GM19372 (cell line): ENCODE results near the gene P2RX5.
"Not testable (repeated sequence)": the region's sequence is repeated elsewhere in the genome, so short reads cannot be mapped to it uniquely, and the experiment has no call there.

Source experiments
- ATAC-seq: cut with Tn5 transposase; IDR thresholded peaks from one replicate; pipeline ENCODE4 v1.9.1; 2021; ENCODE audit warnings: mild to moderate bottlenecking, low read depth, moderate library complexity; ENCODE audit not compliant: unreplicated experiment

Gene P2RX5

DNA sequence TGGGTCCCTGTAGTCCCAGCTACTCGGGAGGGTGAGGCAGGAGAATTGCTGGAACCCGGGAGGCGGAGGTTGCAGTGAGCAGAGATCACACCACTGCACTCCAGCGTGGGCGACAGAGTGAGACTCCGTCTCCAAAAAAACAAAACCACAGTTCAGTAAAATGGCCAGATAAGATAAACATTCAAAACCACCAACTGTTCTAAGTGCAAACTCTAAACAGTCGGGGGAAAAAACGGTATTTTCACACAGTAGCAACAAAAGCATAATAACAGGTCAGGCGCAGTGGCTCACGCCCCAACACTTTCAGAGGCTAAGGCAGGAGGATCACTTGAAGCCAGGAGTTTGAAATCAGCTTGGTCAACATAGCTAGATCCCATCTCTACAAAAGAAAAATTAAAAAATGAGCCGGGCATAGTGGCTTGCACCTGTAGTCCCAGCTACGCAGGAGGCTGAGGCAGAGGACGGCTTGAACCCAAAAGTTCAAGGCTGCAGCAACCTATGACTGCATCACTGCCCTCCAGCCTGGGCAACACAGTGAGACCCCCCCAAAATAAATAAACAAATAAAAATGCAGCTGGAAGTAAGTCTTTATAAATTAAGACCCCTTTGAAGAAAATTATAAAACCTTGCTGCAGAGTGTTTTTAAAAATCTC, 17.0 kb upstream of the P2RX5 start:
- no peak for ATAC-seq

DNA sequence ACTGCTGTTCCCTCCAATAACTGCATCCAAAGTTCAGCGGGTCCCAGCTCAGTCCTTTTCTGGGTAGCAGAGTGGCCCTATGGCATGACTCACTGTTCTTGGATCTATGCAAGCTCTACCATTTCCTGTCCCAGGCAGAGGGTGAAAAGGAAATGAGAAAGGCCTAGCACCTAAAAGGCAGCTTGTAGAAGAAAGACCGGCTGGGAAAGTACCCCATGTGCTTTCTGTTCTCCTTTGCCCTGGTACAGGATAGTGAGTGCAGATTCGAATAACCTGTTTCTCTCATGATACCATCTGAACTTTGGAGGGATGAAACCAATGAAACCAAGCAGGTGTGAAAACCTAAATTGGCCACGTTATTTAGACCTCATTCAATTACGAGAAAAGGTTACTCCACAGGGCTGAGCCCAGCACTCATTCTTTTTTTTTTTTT, 15.0 kb upstream of the P2RX5 start:
- peak; percentile 92 for ATAC-seq

DNA sequence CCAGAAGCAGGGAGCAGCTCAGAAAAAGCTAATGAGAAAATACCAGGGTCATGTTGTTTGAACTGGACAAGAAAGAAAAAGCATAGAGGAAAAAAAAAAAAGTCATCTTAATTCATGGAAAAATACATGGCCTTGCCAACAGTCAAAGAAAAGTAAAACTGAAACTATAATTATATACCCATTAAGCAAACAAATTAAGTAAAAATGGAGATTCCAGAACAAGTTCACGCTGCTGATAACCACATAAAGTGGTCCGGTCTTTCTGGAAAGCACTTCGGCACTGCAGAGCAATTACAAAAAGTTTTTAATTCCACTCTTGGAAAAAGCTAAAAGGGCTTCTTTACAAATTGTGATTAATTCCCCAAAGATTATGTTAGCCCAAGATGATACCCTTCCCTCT, 12.4 kb upstream of the P2RX5 start:
- ATAC-seq = no peak

DNA sequence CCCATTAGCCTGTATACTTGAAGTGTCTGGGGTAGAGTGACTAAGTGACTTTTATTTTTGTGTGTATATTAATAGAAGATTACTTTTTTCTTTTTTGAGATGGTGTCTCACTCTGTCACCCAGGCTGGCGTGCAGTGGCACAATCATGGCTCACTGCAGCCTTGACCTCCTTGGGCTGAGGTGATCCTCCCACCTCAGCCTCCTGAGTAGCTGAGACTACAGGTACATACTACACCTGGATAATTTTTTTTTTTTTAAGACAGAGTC, 9.7 kb upstream of the P2RX5 start:
- not testable (repeated sequence) for ATAC-seq

GRCh38 chr17:3704931-3705717, 9.2 kb upstream of the P2RX5 start:
- no peak for ATAC-seq

GRCh38 chr17:3702041-3702539, 6.1 kb upstream of the P2RX5 start:
- ATAC-seq = not testable (repeated sequence)

- ATAC-seq = no peak
Measured at GRCh38 chr17:3699951-3700350, 4.0 kb upstream of the P2RX5 start.

DNA sequence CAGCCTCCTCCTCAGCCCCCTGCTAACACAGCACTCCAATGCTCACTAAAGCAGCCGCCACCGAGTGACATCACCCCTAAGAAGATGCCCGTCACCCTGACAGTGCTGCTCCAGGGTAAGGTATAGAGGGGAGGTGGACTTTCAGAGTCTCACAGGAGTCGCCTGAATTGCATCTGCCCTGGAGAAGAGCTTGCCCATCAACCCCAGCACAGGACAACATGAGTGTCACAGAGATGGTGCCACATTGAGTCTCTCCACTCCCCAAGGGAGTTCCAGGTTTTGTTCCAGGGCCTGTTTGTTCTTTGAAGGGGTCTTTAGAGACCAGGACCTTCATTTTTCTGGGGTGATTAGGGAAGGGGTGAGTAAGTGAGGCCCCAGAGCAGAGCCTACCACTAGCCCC, 2.2 kb upstream of the P2RX5 start:
- ATAC-seq = no peak

DNA sequence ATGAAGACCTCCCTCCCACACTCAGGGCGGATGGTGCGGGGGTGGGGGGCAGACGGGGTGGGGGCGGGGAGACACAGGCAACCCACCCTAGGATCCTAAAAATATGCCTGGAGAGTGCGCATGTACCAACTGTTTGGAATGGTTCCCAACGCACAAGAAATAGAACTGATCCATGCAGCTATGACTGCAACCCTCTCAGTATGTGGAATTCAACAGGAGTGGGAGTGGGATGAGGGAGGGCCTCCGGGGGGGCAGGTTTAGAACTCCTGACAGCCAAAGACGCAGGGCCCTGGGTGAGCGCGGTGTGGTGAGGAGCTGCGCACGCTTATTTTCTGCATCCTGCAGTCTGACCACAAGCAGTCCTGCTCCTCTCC, 1.1 kb upstream of the P2RX5 start:
- ATAC-seq = no peak

GRCh38 chr17:3695129-3695722, 729 bp downstream of the P2RX5 start:
- no peak for ATAC-seq

- ATAC-seq = no peak
Measured at GRCh38 chr17:3693829-3694231, 2.1 kb downstream of the P2RX5 start.

DNA sequence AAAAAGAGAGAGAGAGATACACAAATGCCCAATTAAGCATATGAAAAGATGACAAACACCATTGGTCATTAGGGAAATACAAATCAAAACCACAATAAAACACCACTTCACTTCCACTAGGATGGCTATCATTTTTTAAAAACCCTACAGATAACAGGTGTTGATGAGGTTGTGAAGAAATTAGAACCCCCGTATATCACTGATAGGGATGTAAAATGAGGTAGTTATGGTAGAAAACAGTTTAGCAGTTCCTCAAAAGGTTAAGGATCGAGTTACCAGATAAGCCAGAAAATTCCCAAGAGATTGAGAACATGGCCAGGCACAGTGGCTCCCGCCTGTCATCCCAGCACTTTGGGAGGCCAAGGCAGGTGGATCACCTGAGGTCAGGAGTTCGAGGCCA, 2.8 kb downstream of the P2RX5 start:
- no peak for ATAC-seq

DNA sequence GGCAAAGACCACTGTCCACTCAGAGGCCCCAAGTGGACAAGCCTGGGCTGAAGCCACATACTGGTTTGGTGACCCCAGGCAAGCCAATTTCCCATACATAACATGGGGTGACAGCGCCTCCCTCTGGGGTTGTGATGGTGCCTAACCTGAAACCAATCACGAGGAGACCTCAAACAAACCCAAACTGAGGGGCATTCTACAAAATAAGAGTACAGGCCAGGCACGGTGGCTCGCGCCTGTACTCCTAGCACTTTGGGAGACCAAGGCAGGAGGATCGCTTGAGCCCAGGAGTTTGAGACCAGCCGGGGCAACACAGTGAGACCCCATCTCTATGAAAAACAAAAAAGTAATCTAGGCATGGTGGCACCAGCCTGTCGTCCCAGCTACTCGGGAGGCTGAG, 3.6 kb downstream of the P2RX5 start:
- ATAC-seq = no peak

DNA sequence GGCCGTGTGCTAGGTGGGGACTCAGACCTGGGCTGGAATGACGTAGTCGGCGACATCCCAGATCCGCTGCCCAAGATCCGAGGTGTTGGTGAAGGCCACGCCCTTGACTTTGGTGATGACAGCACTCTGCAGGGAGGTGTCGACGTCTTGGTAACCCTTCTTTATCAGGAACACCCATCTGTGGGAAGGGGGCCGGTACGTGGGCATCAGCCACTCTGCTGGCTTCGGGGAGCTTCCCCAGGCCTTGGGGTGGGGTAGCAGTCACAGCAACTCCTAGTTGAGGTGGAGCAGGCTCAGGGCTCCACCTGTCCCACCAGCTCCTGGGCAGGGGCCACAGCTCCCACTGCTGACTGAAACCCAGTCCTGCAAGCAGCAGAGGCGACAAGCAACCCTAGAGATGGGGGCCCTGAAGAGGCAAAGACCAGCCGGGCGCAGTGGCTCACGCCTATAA, 4.3 kb downstream of the P2RX5 start:
- no peak for ATAC-seq

DNA sequence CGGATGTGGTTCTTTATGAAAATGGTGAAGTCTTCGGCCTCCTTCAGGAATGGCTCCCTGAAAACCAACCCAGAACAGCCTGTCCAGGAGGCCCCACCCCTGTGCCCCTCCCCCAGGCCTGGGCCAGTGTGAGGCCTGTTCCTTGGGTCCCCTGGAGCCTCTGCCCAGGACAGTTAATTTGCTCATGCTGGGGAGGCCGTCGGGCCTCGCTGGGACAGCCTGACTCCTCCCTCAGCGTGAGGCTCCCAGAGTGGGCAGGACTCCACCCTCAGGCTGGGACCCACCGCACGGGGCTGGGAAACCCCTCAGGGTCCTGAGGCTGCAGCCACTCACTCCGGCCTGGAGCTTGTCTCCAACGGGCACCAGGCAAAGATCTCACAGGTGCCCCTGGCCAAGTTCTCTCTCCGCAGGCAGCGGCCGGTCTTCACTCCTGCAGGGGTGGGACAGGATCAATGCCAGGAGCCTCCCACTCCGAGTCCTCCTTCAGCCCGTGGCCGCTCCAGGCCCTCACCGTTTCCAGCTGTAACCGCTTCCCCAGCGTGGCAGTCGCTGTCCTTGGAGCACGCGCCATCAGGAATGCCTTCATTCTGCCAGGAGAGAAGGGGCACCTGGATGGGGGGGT, 5.8 kb downstream of the P2RX5 start:
- ATAC-seq = no peak

GRCh38 chr17:3689262-3690093, 6.5 kb downstream of the P2RX5 start:
- ATAC-seq = no peak

DNA sequence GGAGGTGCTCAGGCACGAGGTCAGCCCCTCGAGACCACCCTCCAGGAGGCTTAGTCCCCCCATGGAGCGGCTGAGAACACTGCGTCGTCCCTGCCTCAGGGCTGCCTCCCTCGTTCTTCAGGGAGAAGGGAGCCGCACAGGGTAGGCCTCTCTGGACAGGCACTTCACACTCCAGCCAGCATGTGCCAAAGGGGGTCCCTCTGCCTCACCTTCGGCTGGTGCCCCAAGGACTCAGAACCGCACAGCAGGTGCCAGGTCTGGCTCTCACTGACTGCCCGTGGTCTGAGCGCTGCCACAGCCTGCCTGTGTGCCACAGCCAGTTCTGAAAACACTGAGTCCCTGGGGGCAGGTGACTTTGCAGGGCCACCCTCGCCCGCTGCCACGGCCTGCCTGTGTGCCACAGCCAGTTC, 7.1 kb downstream of the P2RX5 start:
- no peak for ATAC-seq

GRCh38 chr17:3688027-3688553, 7.9 kb downstream of the P2RX5 start:
- ATAC-seq = no peak

DNA sequence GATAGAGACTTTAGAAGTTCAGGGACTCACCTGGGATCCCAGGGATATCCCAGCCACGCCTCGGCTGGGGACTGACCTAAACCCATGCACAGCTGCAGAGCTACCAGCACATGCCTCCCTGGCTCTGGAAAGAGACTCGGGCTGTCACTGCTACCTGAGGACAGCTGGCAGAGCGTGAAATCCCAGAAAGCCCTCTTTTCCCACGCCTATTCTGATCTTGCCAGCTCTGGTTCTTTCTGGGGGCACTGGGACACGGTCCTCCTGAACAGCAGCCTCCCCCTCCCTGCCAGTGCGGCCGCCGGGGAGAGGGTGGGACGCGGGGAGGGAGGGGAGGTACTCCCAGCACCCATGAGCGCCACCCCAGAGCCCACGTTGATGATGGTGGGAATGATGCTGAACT, 10.8 kb downstream of the P2RX5 start:
- no peak for ATAC-seq

DNA sequence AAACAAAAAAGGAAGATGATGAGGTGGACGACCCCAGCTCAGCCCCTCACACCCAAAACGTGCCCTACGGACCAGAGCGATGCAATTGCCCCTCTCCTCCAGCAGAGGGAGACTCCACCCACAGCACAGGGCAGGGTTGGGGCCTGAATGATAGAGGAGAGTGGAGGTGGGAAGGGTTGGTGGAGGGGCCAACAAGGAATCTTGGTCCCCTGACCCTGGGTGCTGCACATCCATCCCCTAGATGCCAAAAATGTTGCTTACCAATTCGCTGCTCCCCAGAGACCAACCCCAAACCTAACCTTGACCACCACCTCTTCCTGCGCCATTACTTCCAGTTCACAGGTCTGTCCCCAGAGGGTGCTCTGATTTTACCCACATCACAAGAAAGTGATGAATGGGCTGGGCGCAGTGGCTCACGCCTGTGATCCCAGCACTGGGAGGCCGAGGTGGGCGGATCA, 12.9 kb downstream of the P2RX5 start:
- ATAC-seq = no peak
